SK-N-SH (cell line): Measurements from ENCODE around the gene ZMYM2. TPM values are rescaled to one million over a fixed set of nuclear protein-coding genes. Genes with fewer than 3 reads are reported as not detected.
A peak's percentile ranks its signal among the peaks of the same experiment; 100 is the strongest.

ENCODE experiments used
- CTCF ChIA-PET: fragments of 300-600, 350-600 bp; formaldehyde crosslinking; extraction: SDS; loops from one replicate; lab custom pipeline; 2021; lab: Yijun Ruan, JAX
- POLR2A ChIA-PET: fragments of 350-600 bp; sonication (Branson Sonifier 250); formaldehyde crosslinking; extraction: SDS; loops from one replicate; lab custom pipeline; 2020; ENCODE audit warnings: antibody characterized with exemption, inconsistent platforms; lab: Yijun Ruan, JAX
- DNase-seq: peaks from one replicate; pipeline ENCODE4 v3.0.0; 2012
- H2AFZ ChIP-seq: fragments of 200-600 bp; sonication (generic); 2 replicates; pipeline ENCODE4 v1.8.1; 2016; ENCODE audit warnings: antibody characterized with exemption, mild to moderate bottlenecking, low read depth
- H3F3A ChIP-seq: fragments of 200-600 bp; sonication (generic); replicated peaks from 2 replicates; pipeline ENCODE3; 2016; ENCODE audit warnings: antibody characterized with exemption, mild to moderate bottlenecking; ENCODE audit not compliant: insufficient read depth
- H3K27ac ChIP-seq, 2 experiments: fragments of 200-500 bp in 1 of 2; fragments of 200-600 bp in 1 of 2; sonication (Bioruptor generic) in 1 of 2; sonication (generic), shearing (Covaris generic) in 1 of 2; 2 replicates each; pipeline versions ENCODE4 v1.5.1 to v1.6.1; 2014 to 2016; ENCODE audit warnings: low read depth in 2 of 2, inconsistent platforms in 1 of 2, low read length in 1 of 2, mild to moderate bottlenecking in 1 of 2, mixed read lengths in 1 of 2
- H3K27me3 ChIP-seq: fragments of 200-600 bp; sonication (generic), shearing (Covaris generic); 2 replicates; pipeline ENCODE4 v1.6.1; 2016; ENCODE audit warnings: mixed run types; ENCODE audit not compliant: insufficient read depth
- H3K36me3 ChIP-seq, 2 experiments: fragments of 200-500 bp in 1 of 2; fragments of 200-600 bp in 1 of 2; sonication (Bioruptor generic) in 1 of 2; sonication (generic) in 1 of 2; replicated peaks in 1 of 2; 2 replicates each; pipeline versions ENCODE3 to v1.5.1; 2014 to 2016; ENCODE audit warnings: low read length in 1 of 2, mild to moderate bottlenecking in 1 of 2; ENCODE audit not compliant: insufficient read depth in 2 of 2, control insufficient read depth in 1 of 2
- H3K4me1 ChIP-seq, 2 experiments: fragments of 200-500 bp in 1 of 2; fragments of 200-600 bp in 1 of 2; sonication (Bioruptor generic) in 1 of 2; sonication (generic), shearing (Covaris generic) in 1 of 2; 2 replicates each; pipeline versions ENCODE4 v1.5.1 to v1.6.1; 2014 to 2016; ENCODE audit warnings: low read depth in 1 of 2, low read length in 1 of 2, mixed run types in 1 of 2; ENCODE audit not compliant: insufficient read depth in 2 of 2, control insufficient read depth in 1 of 2
- H3K4me2 ChIP-seq: fragments of 200-600 bp; sonication (generic), shearing (Covaris generic); 2 replicates; pipeline ENCODE4 v1.6.1; 2017; ENCODE audit warnings: mixed run types
- H3K4me3 ChIP-seq, 2 experiments: fragments of 200-500 bp in 1 of 2; fragments of 200-600 bp in 1 of 2; sonication (Bioruptor generic) in 1 of 2; sonication (generic), shearing (Covaris generic) in 1 of 2; 2 replicates each; pipeline versions ENCODE4 v1.5.1 to v1.8.1; 2014 to 2016; ENCODE audit warnings: low read depth in 2 of 2, inconsistent platforms in 1 of 2, low read length in 1 of 2, mild to moderate bottlenecking in 1 of 2, mixed read lengths in 1 of 2, moderate library complexity in 1 of 2
- H3K79me2 ChIP-seq: fragments of 200-600 bp; sonication (generic); 2 replicates; pipeline ENCODE4 v1.8.1; 2017; ENCODE audit warnings: mild to moderate bottlenecking; ENCODE audit not compliant: insufficient read depth
- H3K9ac ChIP-seq: fragments of 200-600 bp; sonication (generic); 2 replicates; pipeline ENCODE4 v1.6.1; 2017; ENCODE audit warnings: mixed run types
- H3K9me2 ChIP-seq: fragments of 200-600 bp; sonication (generic); 2 replicates; pipeline ENCODE4 v1.6.1; 2017; ENCODE audit warnings: mixed run types
- H3K9me3 ChIP-seq: fragments of 200-600 bp; sonication (generic); 2 replicates; pipeline ENCODE4 v1.6.1; 2017; ENCODE audit warnings: mixed run types, mild to moderate bottlenecking, moderate library complexity
- H4K20me1 ChIP-seq: fragments of 200-600 bp; sonication (generic); 2 replicates; pipeline ENCODE4 v1.6.1; 2017; ENCODE audit warnings: mild to moderate bottlenecking, mixed run types; ENCODE audit not compliant: insufficient read depth
- CHD2 ChIP-seq: fragments of 150-350 bp; IDR thresholded peaks from 2 replicates; pipeline ENCODE4 v1.6.1; 2018; ENCODE audit warnings: low read length; ENCODE audit not compliant: partially characterized antibody
- CTCF ChIP-seq: fragments of 200-600 bp; sonication (generic); IDR thresholded peaks from 2 replicates; pipeline ENCODE4 v1.6.1; 2017; ENCODE audit warnings: antibody characterized with exemption, mild to moderate bottlenecking, moderate library complexity
- ELF1 ChIP-seq: IDR thresholded peaks from 2 replicates; pipeline ENCODE4 v1.4.0; 2012
- EZH2phosphoT487 ChIP-seq: fragments of 200-600 bp; sonication (generic); IDR thresholded peaks from 2 replicates; pipeline ENCODE4 v1.6.1; 2017; ENCODE audit warnings: low read depth, mixed run types, mild to moderate bottlenecking, antibody characterized with exemption, moderate library complexity, borderline replicate concordance
- FOSL2 ChIP-seq: IDR thresholded peaks from 2 replicates; pipeline ENCODE4 v1.4.0; 2012; ENCODE audit warnings: low read depth, mild to moderate bottlenecking, moderate library complexity, borderline replicate concordance
- FOXM1 ChIP-seq: IDR thresholded peaks from 2 replicates; pipeline ENCODE4 v1.4.0; 2012; ENCODE audit warnings: low read depth, mild to moderate bottlenecking
- GATA2 ChIP-seq: sonication (generic); formaldehyde crosslinking; IDR thresholded peaks from 2 replicates; pipeline ENCODE4 v1.5.0; 2020; ENCODE audit warnings: mild to moderate bottlenecking, missing genetic modification reagents
- MAX ChIP-seq: IDR thresholded peaks from 2 replicates; pipeline ENCODE4 v1.4.0; 2012; ENCODE audit warnings: low read depth
- MEF2A ChIP-seq: IDR thresholded peaks from 2 replicates; pipeline ENCODE4 v1.4.0; 2012; ENCODE audit warnings: low read depth, borderline replicate concordance
- NFIC ChIP-seq: IDR thresholded peaks from 2 replicates; pipeline ENCODE4 v1.4.0; 2012; ENCODE audit warnings: borderline replicate concordance
- NRF1 ChIP-seq: IDR thresholded peaks from 2 replicates; pipeline ENCODE4 v1.6.1; 2012; ENCODE audit warnings: low read depth, mild to moderate bottlenecking, low read length
- POLR2AphosphoS5 ChIP-seq: IDR thresholded peaks from 2 replicates; pipeline ENCODE4 v1.6.1; 2012; ENCODE audit warnings: low read depth, low read length
- RAD21 ChIP-seq: IDR thresholded peaks from 2 replicates; pipeline ENCODE4 v1.6.1; 2012; ENCODE audit warnings: mild to moderate bottlenecking, low read length
- RCOR1 ChIP-seq: fragments of 150-350 bp; IDR thresholded peaks from 2 replicates; pipeline ENCODE4 v1.6.1; 2017; ENCODE audit warnings: antibody characterized with exemption, low read length
- REST ChIP-seq: IDR thresholded peaks from 2 replicates; pipeline ENCODE4 v1.6.1; 2012; ENCODE audit warnings: mild to moderate bottlenecking, low read depth, low read length, moderate library complexity
- SMC3 ChIP-seq: IDR thresholded peaks from 2 replicates; pipeline ENCODE4 v1.6.1; 2012; ENCODE audit warnings: low read depth, low read length, improper control_type of control experiment
- TAF1 ChIP-seq: IDR thresholded peaks from 2 replicates; pipeline ENCODE4 v1.6.1; 2012; ENCODE audit warnings: low read depth, mild to moderate bottlenecking, low read length, moderate library complexity, borderline replicate concordance
- TEAD4 ChIP-seq: IDR thresholded peaks from 2 replicates; pipeline ENCODE4 v1.4.0; 2012; ENCODE audit warnings: mild to moderate bottlenecking, borderline replicate concordance; ENCODE audit not compliant: insufficient read depth
- USF2 ChIP-seq: fragments of 150-350 bp; IDR thresholded peaks from 2 replicates; pipeline ENCODE4 v1.6.1; 2017; ENCODE audit warnings: antibody characterized with exemption, low read length, low read depth, borderline replicate concordance
- WGBS: methylation state at CpG from one replicate; pipeline ENCODE4 v1.1.6; 2017; ENCODE audit warnings: low lambda C conversion rate; 5-methylcytosine and 5-hydroxymethylcytosine counted together
- polyA plus RNA-seq, 3 experiments: library from polyadenylated mRNA; depleted of rRNA; stranded (reverse); fragments of >200 nt; gene quantifications; 2 replicates each; pipeline ENCODE4 v1.2.3, GENCODE V29; 2012

Gene ZMYM2
- polyA plus RNA-seq, 1 of the 3 experiments (the other 2 are of a cell fraction), result 11.5 TPM

- Histone ChIP-seq H4K20me1 (peaks cover 4% of the 10 kb centered on the region; the same call in 1 of the 2 replicates), H3F3A (no peaks in the 10 kb centered on the region), H3K27me3 (no peaks in the 10 kb centered on the region), H3K4me2 (no peak overlapping the region), H3K9ac (no peak overlapping the region), H3K4me3 (no peak overlapping the region), H3K9me3 (no peaks in the 10 kb centered on the region), H3K27ac (no peak overlapping the region), H3K79me2 (no peaks in the 10 kb centered on the region), H3K4me1 (no peaks in the 10 kb centered on the region), H2AFZ (no peak overlapping the region), H3K36me3 (peaks cover 84 to 86% of the 10 kb centered on the region in 2 experiments), H3K9me2 (no peaks in the 10 kb centered on the region)
- POLR2A ChIA-PET, result no interaction called here
- 100% methylated on average over 1 of the region's 1 CpG for WGBS
- CTCF ChIA-PET, result no interaction called here
- no peak for DNase-seq
- TF ChIP-seq RCOR1 (no peak), POLR2AphosphoS5 (no peak), CTCF (peak; percentile 38)
Observed at GRCh38 chr13:20057963-20058362, 99.4 kb downstream of the ZMYM2 start.

- H3K4me1 ChIP-seq, result no peaks in the 10 kb centered on the region
- ChIA-PET POLR2A (no interaction called here), CTCF (no interaction called here)
- H3K4me3 ChIP-seq, result no peak overlapping the region
- H3K79me2 ChIP-seq, result no peaks in the 10 kb centered on the region
- no peaks in the 10 kb centered on the region for H3K9me2 ChIP-seq
- H3K4me2 ChIP-seq, result no peak overlapping the region
- 100% methylated on average over 1 of the region's 1 CpG for WGBS
- DNase-seq, result no peak
- H3K36me3 ChIP-seq, result peaks cover 82 to 87% of the 10 kb centered on the region in 2 experiments
- H3K9ac ChIP-seq, result no peak overlapping the region
- no peak for TF ChIP-seq NRF1
- no peak for TF ChIP-seq MAX
- TF ChIP-seq RAD21, result no peak
- TF ChIP-seq TAF1, result no peak
- TF ChIP-seq MEF2A, result no peak
- no peak for TF ChIP-seq SMC3
- TF ChIP-seq GATA2 (CRISPR knock-in tag), result no peak
- no peak for TF ChIP-seq REST
- no peak for TF ChIP-seq POLR2AphosphoS5
- TF ChIP-seq CHD2, result no peak
- no peak for TF ChIP-seq ELF1
- no peak for TF ChIP-seq TEAD4
- TF ChIP-seq NFIC, result no peak
- no peak for TF ChIP-seq USF2
- TF ChIP-seq RCOR1, result no peak
- TF ChIP-seq CTCF, result no peak
- TF ChIP-seq FOXM1, result no peak
- no peak for TF ChIP-seq EZH2phosphoT487
- no peak for TF ChIP-seq FOSL2
- H3F3A ChIP-seq, result no peaks in the 10 kb centered on the region
- H3K27me3 ChIP-seq, result no peaks in the 10 kb centered on the region
- H3K9me3 ChIP-seq, result no peaks in the 10 kb centered on the region
- H2AFZ ChIP-seq, result no peak overlapping the region
- peaks cover 4% of the 10 kb centered on the region; the same call in 1 of the 2 replicates for H4K20me1 ChIP-seq
- no peak overlapping the region for H3K27ac ChIP-seq
Observed at GRCh38 chr13:20058476-20058875, 99.9 kb downstream of the ZMYM2 start.
